Activated CD8-positive, alpha-beta memory T cell treated with anti-CD3 and anti-CD28 coated beads, Interleukin-2, amount 50 U/mL, for 24 hours (primary cell): ENCODE data around the gene POTEM.
"Not testable (repeated sequence)": the region's sequence is repeated elsewhere in the genome, so short reads cannot be mapped to it uniquely, and the experiment has no call there.

Experiments used
- DNase-seq: peaks from one replicate; pipeline ENCODE4 v3.0.0-alpha.2; 2020; ENCODE audit errors: extremely low read depth

The POTEM gene

DNA sequence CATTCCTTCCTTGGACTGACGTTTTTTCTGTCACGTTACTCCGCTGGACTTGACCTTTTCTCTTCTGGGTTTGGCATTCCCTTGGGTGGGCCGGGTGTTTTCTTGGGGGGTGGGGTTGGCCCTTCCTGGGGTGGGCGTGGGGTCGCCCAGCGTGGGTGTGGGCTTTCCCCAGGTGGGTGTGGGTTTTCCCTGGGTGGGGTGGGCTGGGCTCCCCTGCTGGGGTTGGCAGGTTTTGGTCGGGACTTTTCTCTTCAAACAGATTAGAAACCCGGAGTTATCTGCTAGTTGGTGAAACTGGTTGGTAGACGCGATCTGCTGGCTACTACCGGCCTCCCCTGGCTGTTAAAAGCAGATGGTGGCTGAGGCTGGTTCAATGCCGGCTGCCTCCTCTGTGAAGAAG lies at the start of gene POTEM:
TSS of gene POTEM (plus strand) at position 301 of the 400 bp plus-strand sequence. CDS start at position 353, 52 bp downstream.
- DNase-seq: not testable (repeated sequence)

DNA sequence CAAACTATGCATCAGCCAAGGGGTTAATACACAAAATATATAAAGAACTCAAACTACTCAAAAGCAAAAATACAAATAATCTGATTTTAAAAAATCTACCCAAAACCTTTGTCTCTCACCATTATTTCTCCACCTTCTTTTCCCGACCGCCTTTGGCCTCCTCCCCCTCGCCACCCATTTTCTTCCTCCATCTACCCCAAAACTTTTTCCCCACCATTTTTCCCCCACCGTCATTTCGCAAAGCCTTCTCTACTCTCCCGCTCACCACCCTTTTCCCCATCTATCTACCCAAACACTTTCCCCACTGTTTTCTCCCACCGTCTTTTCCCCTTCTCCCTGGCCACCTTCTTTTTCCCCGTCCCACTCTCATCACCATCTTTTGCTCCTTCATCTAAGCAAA lies 48.9 kb upstream of the POTEM start:
- not testable (repeated sequence) for DNase-seq

DNA sequence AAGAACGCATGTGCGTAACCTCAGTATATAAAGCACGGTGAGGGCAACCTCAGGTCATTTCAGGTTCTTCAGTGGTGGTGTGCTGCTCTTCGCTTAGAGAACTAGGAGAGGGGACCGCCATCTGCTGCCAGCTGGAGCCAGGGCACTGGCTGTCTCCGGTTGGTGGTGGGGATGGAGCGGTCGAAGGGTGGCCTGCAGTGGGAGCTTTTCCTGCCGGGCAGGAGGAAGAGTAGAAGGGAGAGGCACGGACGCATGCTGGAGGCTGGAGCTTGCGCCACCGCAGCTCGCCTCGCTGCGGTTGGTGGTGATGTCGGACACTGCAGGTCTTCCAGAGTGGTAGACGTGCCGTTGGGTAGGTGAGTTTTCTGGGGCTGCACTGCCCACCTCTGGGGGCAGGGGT lies 47.2 kb upstream of the POTEM start:
- DNase-seq: not testable (repeated sequence)

DNA sequence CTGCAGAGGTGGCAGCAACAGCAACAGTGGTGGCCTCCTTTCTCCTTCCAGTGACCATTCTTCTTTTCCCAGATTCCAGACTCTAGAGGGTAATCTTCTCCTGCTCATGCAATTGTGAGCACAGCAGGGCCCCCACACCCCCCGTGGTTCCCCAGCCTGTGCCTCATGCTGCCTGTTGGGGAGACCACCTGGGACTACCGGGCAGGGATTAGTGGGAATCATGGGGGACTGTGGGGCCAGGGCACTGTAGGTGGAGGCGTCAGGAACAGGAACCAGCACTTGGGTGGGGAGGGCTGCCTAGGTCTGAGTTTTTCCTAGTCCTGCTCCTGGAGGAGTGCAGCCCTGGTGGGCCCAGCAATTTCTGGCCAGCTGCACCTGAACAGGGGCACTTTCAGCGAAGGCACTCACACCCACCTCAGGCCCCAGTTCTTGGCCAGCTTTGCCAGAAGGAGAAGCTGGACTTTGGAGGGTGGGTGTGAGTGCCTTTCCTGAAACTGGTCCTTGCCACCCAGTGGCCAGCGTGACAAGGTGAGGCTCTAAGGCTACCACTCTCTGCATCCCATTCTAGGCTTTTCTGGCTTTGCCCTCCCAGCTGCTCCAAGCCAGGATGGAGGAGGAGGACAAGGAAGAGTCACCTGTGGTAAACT lies 46.1 kb upstream of the POTEM start:
- DNase-seq: not testable (repeated sequence)

DNA sequence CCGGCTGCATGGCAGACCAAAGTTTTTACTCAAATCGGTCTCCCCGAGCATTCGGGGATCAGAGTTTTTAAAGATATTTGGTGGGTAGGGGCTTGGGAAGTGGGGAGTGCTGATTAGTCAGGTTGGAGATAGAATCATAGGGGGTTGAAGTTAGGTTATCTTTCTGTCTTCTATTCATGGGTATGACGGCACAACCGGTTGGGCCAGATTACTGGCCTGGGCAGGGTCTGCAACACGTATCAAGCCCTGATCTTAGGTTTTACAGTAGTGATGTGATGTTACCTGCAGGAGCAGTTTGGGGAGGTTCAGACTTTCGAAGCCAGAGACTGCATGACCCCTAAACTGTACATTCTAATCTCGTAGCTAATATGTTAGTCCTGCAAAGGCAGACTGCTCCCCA lies 30.4 kb upstream of the POTEM start:
- DNase-seq: not testable (repeated sequence)

DNA sequence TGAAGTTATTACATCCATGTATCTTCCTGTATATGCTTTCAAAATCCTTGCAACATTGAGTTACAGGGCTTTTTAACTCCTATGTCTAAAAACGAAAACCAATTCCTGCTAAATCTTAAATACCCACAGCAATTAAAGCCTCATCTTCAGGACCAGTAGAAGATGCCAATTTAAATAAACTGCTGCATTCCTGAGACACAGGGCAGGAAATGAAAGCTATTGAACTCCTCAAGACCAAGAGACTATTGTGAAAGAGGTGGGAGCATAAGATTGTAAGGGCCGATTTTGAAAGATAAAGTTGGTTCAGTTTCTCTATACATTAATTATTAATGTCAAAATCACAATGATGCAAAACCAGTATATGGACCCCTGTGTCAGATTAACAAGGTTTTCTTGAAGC lies 28.5 kb upstream of the POTEM start:
- not testable (repeated sequence) for DNase-seq

DNA sequence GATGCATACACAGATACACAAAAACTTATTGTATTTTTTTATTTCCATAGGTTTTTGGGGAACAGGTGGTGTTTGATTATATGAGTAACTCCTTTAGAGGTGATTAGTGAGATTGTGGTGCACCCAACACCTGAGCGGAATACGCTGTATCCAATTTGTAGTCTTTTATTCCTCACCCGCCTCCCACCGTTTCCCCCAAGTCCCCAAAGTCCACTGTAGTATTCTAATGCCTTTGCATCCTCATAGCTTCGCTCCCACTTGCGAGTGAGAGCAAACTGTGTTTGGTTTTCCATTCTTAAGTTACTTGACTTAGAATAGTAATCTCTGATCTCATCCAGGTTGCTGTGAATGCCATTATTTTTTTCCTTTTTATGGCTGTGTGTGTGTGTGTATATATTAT lies 17.3 kb upstream of the POTEM start:
- DNase-seq: not testable (repeated sequence)

DNA sequence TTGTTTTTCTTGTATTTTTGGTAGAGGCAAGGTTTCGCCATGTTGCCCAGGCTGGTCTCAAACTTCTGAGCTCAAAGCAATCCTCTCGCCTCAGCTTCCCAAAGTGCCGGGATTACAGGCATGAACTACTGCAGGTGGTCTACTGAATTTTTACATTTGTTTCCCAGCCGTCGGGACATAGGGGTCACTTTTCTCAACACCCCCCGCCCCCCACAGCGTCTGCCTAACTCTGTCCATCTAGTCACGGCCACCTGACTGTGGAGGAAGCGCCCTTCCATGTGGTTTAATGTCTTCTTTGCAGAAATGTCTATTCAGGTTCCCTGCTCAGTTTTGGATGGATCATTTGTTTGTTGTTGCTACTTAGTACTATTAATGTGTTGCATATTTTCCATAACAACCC lies 14.1 kb upstream of the POTEM start:
- DNase-seq: not testable (repeated sequence)

DNA sequence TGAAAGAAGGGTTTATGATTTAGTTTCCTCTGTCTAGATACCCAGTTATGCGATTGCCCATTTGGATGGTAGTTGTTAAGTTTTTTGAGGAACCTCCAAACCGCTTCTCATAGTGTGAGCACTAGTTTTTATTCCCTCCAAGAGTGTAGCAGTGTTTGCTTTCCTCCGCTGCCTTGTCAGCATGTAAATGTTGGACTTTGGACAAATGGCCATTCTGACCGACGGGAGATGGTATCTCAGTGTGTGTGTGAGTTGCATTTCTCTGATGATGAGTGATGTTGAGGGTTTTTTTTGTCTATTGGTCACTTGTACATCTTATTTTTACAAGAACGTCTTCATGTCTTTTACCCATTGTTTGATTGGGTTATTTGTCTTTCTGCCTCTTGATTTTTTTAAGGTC lies 11.4 kb upstream of the POTEM start:
- not testable (repeated sequence) for DNase-seq

DNA sequence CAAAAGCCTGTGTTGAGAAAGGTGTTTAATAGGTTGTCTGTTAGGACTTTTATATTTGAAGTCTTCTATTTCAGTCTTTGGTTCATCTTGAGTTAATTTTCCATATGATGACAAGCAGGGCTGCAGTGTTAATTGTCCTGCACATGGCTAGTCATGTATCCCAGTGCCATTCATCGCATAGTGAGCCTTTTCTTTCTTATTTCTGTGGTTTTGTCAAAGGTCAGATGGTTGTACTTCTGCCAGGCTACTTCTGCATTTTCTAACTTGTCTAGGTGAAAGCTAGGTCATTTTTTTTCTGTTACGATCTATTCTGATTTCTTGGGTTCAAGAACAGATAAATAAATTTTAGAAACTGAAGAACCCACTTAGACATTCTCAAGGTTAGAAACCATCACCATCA lies 5.7 kb upstream of the POTEM start:
- DNase-seq: not testable (repeated sequence)

DNA sequence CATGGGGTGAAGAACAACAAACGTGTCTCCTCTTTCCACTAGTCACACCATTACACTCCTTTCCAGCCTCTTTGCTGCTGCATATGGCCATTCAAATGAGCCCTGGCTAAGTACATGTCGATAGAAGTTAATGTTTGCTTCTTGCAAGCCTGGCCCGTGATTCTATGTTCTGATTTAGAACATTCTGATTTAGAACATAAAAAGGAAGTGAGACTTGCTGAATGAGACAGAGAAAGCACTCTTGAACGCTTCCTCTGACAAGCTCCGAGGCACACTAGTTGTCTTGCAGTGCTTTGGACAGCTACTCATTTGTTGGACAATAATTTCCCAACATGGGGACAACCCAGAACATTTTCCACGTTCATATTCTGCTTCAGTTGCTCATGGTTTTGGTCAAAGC lies 5.1 kb upstream of the POTEM start:
- not testable (repeated sequence) for DNase-seq

DNA sequence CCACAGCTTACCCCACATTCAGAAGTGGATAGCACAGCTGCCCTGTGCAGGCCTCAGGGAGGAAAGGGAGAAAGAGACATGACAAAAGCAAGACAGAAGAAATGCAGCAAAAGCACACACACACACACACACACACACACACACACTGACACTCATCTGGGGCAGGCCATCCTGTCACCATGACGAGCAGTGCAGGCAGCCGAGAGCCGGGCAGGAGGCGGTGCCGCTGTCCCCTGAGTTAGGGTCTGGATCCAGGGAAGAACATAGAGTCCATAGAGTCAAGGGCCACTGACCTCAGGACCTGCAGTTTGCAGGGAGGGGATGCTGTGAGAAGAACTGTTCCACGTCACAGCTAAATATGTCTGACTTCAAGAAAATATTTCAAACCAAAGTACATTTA lies 4.0 kb upstream of the POTEM start:
- not testable (repeated sequence) for DNase-seq

DNA sequence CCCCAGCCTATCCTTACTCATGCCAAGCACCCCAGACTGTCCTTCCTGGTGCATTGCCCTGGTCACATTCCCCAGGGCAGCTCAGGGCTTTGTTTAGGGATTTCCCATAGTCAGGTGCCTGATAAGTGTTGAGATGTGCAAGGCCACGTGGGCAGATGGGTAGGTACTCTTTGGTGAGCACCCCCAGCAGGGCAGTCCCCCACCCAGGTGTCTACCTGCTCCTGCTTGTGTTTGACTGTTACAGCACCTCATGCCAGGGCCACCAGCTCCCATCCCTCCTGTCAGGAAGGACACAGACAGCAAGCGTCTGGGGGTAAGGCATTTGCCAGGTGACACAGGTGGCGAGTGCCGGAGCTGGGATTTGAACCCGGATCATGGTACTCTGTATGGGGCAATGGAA lies 2.4 kb upstream of the POTEM start:
- not testable (repeated sequence) for DNase-seq

DNA sequence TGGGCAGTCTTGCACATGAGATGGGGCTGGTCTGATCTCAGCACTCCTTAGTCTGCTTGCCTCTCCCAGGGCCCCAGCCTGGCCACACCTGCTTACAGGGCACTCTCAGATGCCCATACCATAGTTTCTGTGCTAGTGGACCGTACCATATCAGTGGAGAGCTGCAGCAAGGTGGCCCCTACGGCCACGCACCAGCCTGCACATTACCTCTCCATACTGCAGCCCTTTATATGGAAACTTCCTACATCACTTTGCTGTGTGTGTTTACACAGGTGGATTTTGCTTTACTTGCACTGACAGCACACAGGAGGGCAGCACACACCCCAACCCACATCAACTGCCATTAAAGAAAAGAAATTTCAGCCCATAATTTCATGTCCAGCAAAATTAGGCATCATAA lies 35.3 kb downstream of the POTEM start:
- not testable (repeated sequence) for DNase-seq

DNA sequence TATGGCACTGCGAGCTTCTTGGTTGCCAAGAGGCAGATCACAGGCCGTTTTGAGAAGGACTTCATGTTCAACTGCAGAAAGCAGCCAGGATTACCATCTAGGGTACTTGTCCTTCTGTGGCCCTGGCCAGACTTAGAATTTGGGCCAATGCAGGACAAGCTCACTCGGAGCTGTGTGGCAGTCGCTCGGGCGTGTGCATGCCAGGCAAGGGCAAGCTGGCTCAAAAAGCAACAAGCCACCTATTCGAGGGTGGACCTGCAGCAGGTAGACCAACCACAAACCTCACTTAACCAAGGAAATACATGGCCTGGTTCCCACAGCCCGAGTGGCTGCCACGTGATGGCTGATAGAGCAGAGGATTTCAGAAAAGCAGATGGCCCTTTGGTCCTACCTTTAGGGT lies 39.3 kb downstream of the POTEM start:
- DNase-seq: not testable (repeated sequence)

DNA sequence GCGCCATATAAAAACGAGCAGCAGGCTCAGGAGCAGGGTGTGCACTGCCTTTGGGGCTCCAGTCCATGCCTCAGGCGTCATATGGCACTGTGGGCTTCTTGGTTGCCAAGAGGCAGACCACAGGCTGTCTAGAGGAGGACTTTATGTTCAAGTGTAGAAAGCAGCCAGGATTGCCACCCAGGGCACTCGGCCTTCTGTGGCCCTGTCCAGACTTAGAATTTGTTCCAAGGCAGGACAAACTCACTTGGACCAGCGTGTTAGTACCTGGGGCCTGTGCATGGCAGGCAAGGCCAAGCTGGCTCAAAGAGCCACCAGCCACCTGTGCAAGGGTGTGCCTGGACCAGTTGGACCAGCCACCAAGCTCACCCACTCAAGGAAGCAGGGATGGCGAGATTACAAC lies 40.4 kb downstream of the POTEM start:
- DNase-seq: not testable (repeated sequence)

DNA sequence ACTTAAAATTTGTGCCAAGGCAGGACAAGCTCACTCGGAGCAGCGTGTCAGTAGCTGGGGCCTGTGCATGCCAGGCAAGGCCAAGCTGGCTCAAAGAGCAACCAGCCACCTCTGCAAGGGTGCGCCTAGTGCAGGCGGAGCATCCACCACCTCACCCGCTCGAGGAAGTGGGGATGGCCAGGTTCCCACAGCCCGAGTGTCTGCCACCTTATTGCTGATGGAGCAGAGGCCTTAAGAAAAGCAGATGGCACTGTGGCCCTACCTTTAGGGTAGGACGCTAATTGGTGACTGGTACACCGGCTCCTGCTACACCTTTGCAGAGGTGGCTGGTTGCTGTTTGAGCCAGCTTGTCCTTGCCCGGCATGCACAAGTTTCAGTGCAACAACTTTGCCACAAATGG lies 43.8 kb downstream of the POTEM start:
- not testable (repeated sequence) for DNase-seq

DNA sequence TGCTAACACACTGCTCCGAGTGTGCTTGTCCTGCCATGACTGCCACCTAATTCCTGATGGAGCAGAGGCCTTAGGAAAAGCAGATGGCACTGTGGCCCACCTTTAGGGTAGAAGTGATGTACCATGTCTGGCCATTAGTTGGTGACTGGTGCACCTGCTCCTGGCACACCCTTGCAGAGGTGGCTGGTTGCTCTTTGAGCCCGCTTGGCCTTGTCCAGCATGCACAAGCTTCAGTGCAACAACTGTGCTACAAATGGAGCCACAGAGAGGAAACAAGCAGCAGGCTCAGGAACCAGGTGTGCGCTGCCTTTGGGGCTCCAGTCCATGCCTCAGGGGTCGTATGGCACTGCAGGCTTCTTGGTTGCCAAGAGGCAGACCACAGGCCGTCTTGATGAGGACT lies 44.5 kb downstream of the POTEM start:
- DNase-seq: not testable (repeated sequence)

DNA sequence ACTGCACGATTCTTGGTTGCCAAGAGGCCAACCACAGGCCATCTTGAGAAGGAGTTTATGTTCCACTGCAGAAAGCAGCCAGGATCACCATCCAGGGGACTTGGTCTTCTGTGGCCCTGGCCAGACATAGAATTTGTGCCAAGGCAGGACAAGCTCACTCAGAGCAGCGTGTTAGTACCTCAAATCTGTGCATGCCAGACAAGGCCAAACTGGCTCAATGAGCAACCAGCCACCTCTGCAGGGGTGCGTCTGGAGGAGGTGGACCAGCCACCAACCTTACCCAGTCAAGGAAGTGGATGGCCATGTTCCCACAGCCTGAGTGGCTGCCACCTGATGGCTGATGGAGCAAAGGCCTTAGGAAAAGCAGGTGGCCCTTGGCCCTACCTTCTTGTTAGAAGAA lies 48.0 kb downstream of the POTEM start:
- DNase-seq: not testable (repeated sequence)

DNA sequence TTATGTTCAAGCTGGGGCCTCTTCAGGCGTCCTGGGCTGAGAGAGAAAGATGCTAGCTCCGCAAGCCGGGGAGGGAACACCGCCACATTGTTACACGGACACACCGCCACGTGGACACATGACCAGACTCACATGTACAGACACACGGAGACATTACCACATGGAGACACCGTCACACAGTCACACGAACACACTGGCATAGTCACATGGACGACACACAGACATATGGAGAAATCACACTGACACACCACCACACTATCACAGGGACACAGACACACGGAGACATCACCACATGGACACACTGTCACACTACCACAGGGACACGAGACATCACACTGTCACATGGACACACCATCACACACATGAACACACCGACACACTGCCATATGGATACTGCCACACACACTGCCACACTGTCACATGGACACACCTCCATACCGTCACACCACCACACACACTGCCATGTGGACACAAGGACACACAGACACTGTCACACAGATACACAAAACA lies 57.9 kb downstream of the POTEM start:
- DNase-seq: not testable (repeated sequence)

DNA sequence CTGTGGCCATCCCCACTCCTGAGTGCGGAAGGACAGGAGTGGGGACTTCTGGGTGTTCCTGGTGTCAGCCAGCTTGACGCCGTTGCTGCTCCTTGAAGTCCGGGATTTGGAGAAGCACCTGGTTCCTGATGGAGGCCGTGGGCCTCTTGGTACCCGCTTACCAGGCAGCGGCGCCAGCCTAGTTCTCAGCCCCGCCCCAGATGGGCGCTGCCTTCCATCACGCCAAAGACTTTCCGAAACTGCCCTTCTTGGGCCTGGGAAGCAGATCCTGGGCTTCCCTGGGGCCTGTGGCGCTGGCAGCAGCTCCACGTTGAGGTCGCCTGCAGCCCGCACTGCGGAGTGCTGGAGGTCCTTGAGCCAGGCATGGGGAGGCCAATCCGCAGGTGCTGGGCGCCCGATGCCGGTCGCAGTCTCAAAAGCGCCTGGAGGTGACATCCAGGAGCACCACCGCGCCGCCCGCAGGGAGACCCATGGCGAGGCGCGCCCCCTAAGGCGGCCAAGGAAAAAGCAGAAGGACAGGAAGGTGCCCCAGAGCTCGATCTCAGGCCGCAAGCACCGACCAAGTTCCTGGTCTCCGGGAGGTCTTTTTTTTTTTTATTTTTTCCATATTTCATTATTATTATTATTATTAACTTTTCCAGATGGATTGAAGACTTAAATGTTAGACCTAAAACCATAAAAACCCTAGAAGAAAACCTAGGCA lies 59.6 kb downstream of the POTEM start:
- DNase-seq: not testable (repeated sequence)

DNA sequence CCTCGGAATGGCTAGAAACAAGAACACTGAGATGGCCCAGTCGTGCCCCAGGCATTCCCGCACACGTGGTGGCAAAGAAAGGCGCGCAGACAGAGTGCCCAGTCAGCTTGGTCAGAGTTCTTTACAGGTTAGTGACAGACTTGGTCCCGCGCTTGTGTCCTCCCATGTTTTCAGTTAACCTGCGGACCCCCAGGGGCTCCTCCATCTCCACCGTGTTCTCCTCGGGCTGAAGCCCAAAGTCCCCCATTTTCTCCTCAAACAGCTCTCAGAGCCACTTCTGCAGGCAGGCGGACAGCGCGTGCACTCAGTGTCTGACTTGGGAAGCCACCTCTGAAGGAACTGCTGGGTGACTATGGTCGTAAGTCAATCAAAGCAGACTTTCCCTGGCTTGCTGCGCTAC lies 60.7 kb downstream of the POTEM start:
- not testable (repeated sequence) for DNase-seq

DNA sequence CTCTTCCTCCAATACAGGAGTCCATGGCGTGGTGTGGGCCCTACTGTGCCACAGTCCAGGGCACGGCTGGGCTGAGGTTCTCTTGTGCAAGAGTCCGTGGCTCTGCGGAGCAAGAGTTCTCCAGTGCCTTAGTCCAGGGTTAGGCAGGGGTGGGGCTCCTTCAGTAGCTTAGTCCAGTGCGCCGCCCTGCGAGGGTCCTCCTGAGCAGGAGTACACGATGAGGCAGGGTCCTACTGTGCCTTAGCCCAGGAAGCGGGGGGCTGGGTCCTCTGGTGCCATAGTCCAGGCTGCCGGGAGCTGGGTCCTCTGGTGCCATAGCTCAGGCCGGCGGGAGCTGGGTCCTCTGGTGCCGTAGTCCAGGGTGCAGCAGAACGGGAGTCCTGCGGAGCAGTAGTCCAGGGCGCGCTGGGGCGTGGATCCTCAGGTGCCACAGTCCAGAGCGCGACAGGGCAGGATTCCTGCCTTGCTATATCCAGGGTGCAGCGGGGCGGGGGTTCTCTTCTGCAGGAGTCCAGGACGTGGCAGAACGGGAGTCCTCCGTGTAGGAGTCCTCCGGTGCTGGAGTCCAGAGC lies 69.7 kb downstream of the POTEM start:
- not testable (repeated sequence) for DNase-seq
